Peyer's patch (tissue), 4 donors: ENCODE results near the gene KPNA4.

Experiments
- CTCF ChIP-seq, 6 experiments: fragments of 450-650 bp in 4 of 6; fragments of 200-600 bp in 2 of 6; sonication (generic) in 1 of 6; IDR thresholded peaks; one replicate each; pipeline ENCODE4 v1.5.1; 2017 to 2019; ENCODE audit warnings: antibody characterized with exemption in 6 of 6, mild to moderate bottlenecking in 3 of 6, moderate library complexity in 1 of 6
- POLR2A ChIP-seq, 2 donors: fragments of 450-650 bp; IDR thresholded peaks; one replicate each; pipeline ENCODE4 v1.5.1; 2017; ENCODE audit warnings: antibody characterized with exemption in 2 of 2, mild to moderate bottlenecking in 2 of 2, moderate library complexity in 2 of 2

DNA sequence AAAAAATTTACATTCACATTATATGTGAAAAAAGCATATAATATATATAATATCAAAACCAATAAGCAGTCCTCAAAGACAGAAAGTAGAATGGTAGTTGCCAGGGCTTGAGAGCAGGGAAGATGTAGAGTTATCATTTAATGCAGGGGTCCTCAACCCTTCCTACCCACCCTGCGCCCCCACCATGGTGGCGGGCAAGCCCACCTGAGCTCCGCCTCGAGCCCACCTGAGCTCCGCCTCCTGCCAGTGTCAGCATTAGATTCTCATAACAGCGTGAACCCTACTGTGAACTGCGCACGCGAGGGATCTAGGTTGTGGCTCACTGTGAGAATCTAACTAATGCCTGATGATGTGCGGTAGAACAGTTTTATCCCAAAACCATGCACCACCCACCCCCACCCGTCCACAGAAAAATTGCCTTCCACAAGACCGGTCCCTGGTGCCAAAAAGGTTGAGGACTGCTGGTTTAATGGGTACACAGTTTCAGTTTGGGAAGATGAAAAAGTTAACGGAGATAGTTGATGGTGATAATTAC lies 118.8 kb downstream of the KPNA4 start:
- TF ChIP-seq POLR2A (IDR thresholded peaks at IDR 0.05), result no peak
- no peak for TF ChIP-seq CTCF (IDR thresholded peaks at IDR 0.05)
